Neural progenitor cell (in vitro differentiated cells): Measurements from ENCODE around the gene DLL3.

Experiments
- EZH2phosphoT487 ChIP-seq: fragments of 200-600 bp; sonication (generic); IDR thresholded peaks from 2 replicates; pipeline ENCODE4 v1.6.1; 2017; ENCODE audit warnings: antibody characterized with exemption
- TF ChIP-seq, protein P1 (sequence below): fragments of 200-600 bp; sonication (generic); IDR thresholded peaks from 2 replicates; pipeline ENCODE4 v1.5.1; 2017; ENCODE audit warnings: antibody characterized with exemption, mild to moderate bottlenecking

DNA sequence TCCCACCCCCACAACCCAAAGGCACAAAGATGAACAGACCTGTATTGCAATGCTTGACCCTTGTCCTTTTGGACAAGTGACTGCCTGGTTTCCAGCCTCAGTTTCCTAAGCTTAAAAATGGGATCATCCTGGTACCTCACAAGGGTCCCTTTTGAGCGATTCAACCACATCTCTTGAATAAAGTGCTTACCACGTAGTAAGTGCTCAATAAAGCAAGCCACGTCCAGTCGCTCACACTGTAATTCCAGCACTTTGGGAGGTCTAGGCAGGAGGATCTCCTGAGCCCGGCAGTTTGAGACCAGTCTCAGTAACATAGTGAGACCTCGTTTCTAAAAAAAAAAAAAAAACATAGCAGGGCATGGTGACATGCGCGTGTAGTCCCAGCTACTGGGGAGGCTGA lies 1.2 kb downstream of the DLL3 start:
- no peak for TF ChIP-seq EZH2phosphoT487
- TF ChIP-seq, protein P1, sequence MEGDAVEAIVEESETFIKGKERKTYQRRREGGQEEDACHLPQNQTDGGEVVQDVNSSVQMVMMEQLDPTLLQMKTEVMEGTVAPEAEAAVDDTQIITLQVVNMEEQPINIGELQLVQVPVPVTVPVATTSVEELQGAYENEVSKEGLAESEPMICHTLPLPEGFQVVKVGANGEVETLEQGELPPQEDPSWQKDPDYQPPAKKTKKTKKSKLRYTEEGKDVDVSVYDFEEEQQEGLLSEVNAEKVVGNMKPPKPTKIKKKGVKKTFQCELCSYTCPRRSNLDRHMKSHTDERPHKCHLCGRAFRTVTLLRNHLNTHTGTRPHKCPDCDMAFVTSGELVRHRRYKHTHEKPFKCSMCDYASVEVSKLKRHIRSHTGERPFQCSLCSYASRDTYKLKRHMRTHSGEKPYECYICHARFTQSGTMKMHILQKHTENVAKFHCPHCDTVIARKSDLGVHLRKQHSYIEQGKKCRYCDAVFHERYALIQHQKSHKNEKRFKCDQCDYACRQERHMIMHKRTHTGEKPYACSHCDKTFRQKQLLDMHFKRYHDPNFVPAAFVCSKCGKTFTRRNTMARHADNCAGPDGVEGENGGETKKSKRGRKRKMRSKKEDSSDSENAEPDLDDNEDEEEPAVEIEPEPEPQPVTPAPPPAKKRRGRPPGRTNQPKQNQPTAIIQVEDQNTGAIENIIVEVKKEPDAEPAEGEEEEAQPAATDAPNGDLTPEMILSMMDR, result no peak
